Neural cell (in vitro differentiated cells): ENCODE results near the gene CAPNS1.

Experiments used
- EP300 ChIP-seq: fragments of 450-650 bp; conservative IDR thresholded peaks from 2 replicates; pipeline ENCODE4 v1.6.1; 2014; ENCODE audit warnings: antibody characterized with exemption, mild to moderate bottlenecking, moderate library complexity; ENCODE audit not compliant: poor library complexity, severe bottlenecking
- EZH2 ChIP-seq: fragments of 200-600, 300-800 bp; shearing (Covaris generic), sonication (generic); IDR thresholded peaks from 2 replicates; pipeline ENCODE4 v1.6.1; 2014; ENCODE audit warnings: antibody characterized with exemption, low read length, borderline replicate concordance, mild to moderate bottlenecking; ENCODE audit not compliant: insufficient read depth, poor library complexity, severe bottlenecking
- TAF1 ChIP-seq: IDR thresholded peaks from 2 replicates; pipeline ENCODE4 v1.6.1; 2012; ENCODE audit warnings: low read depth
- TF ChIP-seq, protein P1 (sequence below): fragments of 450-650 bp; IDR thresholded peaks from 2 replicates; pipeline ENCODE4 v1.5.1; 2014; ENCODE audit warnings: antibody characterized with exemption, mild to moderate bottlenecking, moderate library complexity; ENCODE audit not compliant: poor library complexity, severe bottlenecking

DNA sequence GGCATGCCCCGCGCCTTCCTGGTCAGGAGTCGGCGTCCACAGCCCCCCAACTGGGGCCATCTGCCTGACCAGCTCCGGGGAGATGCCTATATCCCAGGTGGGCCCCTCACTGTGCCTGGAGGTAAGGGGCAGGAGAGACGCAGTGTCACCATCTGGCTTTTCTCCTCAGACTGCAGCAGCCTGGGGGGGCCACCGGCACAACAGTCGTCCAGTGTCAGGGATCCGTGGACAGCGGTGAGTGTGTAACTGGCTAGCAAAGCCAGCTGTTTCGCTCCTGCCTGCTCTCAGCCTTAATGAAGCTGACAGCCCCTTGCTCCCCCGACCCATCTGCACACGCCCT lies 28.7 kb upstream of the CAPNS1 start:
- TF ChIP-seq EP300: no peak
- TF ChIP-seq, protein P1, sequence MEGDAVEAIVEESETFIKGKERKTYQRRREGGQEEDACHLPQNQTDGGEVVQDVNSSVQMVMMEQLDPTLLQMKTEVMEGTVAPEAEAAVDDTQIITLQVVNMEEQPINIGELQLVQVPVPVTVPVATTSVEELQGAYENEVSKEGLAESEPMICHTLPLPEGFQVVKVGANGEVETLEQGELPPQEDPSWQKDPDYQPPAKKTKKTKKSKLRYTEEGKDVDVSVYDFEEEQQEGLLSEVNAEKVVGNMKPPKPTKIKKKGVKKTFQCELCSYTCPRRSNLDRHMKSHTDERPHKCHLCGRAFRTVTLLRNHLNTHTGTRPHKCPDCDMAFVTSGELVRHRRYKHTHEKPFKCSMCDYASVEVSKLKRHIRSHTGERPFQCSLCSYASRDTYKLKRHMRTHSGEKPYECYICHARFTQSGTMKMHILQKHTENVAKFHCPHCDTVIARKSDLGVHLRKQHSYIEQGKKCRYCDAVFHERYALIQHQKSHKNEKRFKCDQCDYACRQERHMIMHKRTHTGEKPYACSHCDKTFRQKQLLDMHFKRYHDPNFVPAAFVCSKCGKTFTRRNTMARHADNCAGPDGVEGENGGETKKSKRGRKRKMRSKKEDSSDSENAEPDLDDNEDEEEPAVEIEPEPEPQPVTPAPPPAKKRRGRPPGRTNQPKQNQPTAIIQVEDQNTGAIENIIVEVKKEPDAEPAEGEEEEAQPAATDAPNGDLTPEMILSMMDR: no peak
- TF ChIP-seq EZH2: no peak
- no peak for TF ChIP-seq TAF1
